NB4 (cell line): ENCODE measurements around the gene RWDD1.

Experiments
- MYC ChIP-seq: IDR thresholded peaks from 2 replicates; pipeline ENCODE4 v1.6.1; 2011; ENCODE audit warnings: low read depth, low read length
- POLR2A ChIP-seq: IDR thresholded peaks from 2 replicates; pipeline ENCODE4 v1.6.1; 2011; ENCODE audit warnings: mild to moderate bottlenecking; ENCODE audit not compliant: insufficient read length; ENCODE audit errors: extremely low read depth
- TF ChIP-seq, protein P1 (sequence below): IDR thresholded peaks from one replicate; pipeline ENCODE4 v1.5.1; 2012; ENCODE audit warnings: low read depth, low read length

DNA sequence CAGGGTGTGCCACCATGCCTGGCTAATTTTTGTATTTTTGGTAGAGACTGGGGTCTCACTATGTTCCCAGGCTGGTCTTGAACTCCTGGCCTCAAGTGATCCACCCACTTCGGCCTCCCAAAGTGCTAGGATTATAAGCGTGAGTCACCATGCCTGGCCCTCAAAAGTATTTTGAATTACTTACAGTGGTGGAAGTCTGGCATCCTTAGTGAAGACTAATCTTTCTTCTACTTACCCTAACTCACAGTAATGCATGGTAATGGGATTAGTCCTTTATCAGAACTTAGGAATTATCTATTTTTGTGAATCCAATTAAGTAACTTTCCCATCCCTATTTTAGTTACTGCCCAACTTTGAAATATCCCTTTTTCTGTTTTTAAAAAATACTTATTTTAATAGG lies 3.9 kb downstream of the RWDD1 start:
- no peak for TF ChIP-seq POLR2A
- TF ChIP-seq, protein P1, sequence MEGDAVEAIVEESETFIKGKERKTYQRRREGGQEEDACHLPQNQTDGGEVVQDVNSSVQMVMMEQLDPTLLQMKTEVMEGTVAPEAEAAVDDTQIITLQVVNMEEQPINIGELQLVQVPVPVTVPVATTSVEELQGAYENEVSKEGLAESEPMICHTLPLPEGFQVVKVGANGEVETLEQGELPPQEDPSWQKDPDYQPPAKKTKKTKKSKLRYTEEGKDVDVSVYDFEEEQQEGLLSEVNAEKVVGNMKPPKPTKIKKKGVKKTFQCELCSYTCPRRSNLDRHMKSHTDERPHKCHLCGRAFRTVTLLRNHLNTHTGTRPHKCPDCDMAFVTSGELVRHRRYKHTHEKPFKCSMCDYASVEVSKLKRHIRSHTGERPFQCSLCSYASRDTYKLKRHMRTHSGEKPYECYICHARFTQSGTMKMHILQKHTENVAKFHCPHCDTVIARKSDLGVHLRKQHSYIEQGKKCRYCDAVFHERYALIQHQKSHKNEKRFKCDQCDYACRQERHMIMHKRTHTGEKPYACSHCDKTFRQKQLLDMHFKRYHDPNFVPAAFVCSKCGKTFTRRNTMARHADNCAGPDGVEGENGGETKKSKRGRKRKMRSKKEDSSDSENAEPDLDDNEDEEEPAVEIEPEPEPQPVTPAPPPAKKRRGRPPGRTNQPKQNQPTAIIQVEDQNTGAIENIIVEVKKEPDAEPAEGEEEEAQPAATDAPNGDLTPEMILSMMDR, result no peak
- TF ChIP-seq MYC, result no peak
